C4-2B (cell line): ENCODE results near the gene ART1.

Experiments
- H3K27ac ChIP-seq: fragments of 450-650 bp; 2 replicates; pipeline ENCODE4 v1.5.1; 2017
- CTCF ChIP-seq: fragments of 450-650 bp; conservative IDR thresholded peaks from 2 replicates; pipeline ENCODE4 v1.5.1; 2017; ENCODE audit warnings: mild to moderate bottlenecking
- ZFX ChIP-seq: fragments of 450-650 bp; IDR thresholded peaks from 2 replicates; pipeline ENCODE4 v1.6.1; 2017

ART1 gene

GRCh38 chr11:3709977-3710376, 65.0 kb downstream of the ART1 start:
- no peak for TF ChIP-seq CTCF
- TF ChIP-seq ZFX, result no peak

GRCh38 chr11:3710485-3711259, 65.7 kb downstream of the ART1 start:
- H3K27ac ChIP-seq, result no peak overlapping the region
- no peak for TF ChIP-seq ZFX
- no peak for TF ChIP-seq CTCF

More at GRCh38 chr11:3709977-3710376, 65.0 kb downstream of the ART1 start:
- no peak overlapping the region for H3K27ac ChIP-seq

- H3K27ac ChIP-seq, result no peak overlapping the region
- TF ChIP-seq ZFX (no peak), CTCF (no peak)
These were observed 67.3 kb downstream of the ART1 start for GRCh38 chr11:3712274-3712673.
